HAP-1 (cell line): ENCODE data around the gene MFSD11.

Experiments used
- DNase-seq, 2 experiments: peaks; one replicate each; pipeline ENCODE4 v3.0.0-alpha.2; 2016 to 2020; ENCODE audit warnings: low spot score in 2 of 2
- H3K27me3 ChIP-seq: fragments of 250-450 bp; sonication (Bioruptor Pico); 2 replicates; pipeline ENCODE4 v1.5.1; 2020; ENCODE audit warnings: low read depth, mild to moderate bottlenecking, moderate library complexity
- H3K36me3 ChIP-seq: fragments of 250-450 bp; sonication (Bioruptor Pico); replicated peaks from 2 replicates; pipeline ENCODE4 v1.5.1; 2020; ENCODE audit warnings: mild to moderate bottlenecking
- H3K4me1 ChIP-seq: fragments of 250-450 bp; sonication (Bioruptor Pico); 2 replicates; pipeline ENCODE4 v1.5.1; 2020; ENCODE audit warnings: mild to moderate bottlenecking
- H3K4me3 ChIP-seq: fragments of 250-450 bp; sonication (Bioruptor Pico); 2 replicates; pipeline ENCODE4 v1.5.1; 2020; ENCODE audit warnings: mild to moderate bottlenecking, moderate library complexity
- H3K9me3 ChIP-seq: fragments of 250-450 bp; sonication (Bioruptor Pico); 2 replicates; pipeline ENCODE4 v1.5.1; 2020; ENCODE audit warnings: mild to moderate bottlenecking, moderate library complexity
- in situ Hi-C: fragments of 300-500 bp; cut with MboI; formaldehyde crosslinking; loops from 3 replicates; pipeline ENCODE4 v1.14.3; 2020; ENCODE audit warnings: low sequenced_read_pairs, inconsistent platforms, mixed read lengths

MFSD11 gene

DNA sequence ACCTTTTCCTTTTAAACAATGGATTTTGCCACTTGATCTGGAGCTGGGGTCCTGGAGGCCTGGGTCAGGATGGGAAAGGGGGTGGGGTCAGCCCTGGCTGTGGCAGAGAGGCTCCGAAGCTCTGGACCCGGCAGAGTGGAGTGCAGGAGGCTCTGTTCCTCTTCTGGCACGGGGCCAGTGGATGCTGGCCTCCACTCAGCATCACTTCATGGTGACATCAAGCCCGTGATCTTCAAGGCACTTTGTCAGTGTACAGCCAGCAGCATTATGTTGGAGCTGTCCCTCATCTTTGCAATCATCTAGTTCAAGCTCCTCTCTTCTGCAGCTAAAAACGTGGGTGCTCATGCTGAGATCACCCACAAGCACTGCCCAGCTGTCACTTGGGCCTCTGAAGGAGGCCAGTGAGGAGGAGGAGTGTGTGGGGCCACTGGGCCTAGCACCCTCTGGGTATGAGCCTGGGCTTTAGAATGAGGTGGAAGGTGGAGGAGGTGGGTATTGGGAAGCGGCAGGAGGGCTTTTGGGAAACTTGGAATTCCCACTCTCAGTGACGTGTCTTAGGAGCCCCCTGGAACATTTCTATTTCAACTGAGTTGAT, 84.4 kb downstream of the MFSD11 start:
- Histone ChIP-seq H3K4me1 (no peaks in the 10 kb centered on the region), H3K4me3 (no peak overlapping the region), H3K27me3 (no peaks in the 10 kb centered on the region; the same call in 1 of the 2 replicates), H3K36me3 (no peaks in the 10 kb centered on the region), H3K9me3 (no peaks in the 10 kb centered on the region)
- in situ Hi-C loops = no loop called here
- no peak for DNase-seq

GRCh38 chr17:76824093-76824492, 86.2 kb downstream of the MFSD11 start:
- no peak for DNase-seq
- H3K4me3 ChIP-seq = no peak overlapping the region
- H3K9me3 ChIP-seq = no peaks in the 10 kb centered on the region
- no peaks in the 10 kb centered on the region; the same call in 1 of the 2 replicates for H3K27me3 ChIP-seq
- H3K4me1 ChIP-seq = no peaks in the 10 kb centered on the region
- no peaks in the 10 kb centered on the region for H3K36me3 ChIP-seq
- in situ Hi-C loops = no loop called here

- no peak for DNase-seq
Measured at GRCh38 chr17:76826330-76827068, 88.6 kb downstream of the MFSD11 start.

DNA sequence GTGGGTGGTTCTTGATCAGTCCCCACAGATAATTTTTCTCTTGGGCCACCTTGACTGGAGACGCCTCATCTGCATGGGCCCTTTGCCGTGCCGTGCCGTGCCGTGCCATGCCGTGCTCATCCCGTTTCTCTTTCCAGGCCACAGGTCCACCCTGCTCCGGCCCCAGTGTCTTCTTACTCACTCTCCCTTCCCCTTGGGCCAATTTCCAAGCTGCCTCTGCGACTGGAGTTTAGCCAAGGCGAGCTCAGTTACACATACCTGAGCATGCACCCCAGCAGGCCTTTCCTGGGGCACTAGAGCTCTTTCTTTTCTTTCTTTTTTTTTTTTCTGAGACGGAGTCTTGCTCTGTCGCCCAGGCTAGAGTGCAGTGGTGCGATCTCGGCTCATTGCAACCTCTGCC, 89.8 kb downstream of the MFSD11 start:
- DNase-seq = no peak
- in situ Hi-C loops = no loop called here
- no peaks in the 10 kb centered on the region for H3K4me1 ChIP-seq
- no peaks in the 10 kb centered on the region for H3K9me3 ChIP-seq
- no peaks in the 10 kb centered on the region for H3K36me3 ChIP-seq
- no peaks in the 10 kb centered on the region for H3K27me3 ChIP-seq
- no peak overlapping the region for H3K4me3 ChIP-seq

More at GRCh38 chr17:76826330-76827068, 88.6 kb downstream of the MFSD11 start:
- Histone ChIP-seq H3K4me3 (no peak overlapping the region), H3K4me1 (no peaks in the 10 kb centered on the region), H3K27me3 (no peaks in the 10 kb centered on the region), H3K36me3 (no peaks in the 10 kb centered on the region), H3K9me3 (no peaks in the 10 kb centered on the region)
- in situ Hi-C loops = no loop called here
